Endodermal cell (in vitro differentiated cells): ENCODE results near the gene FHAD1. TPM values are rescaled to one million over a fixed set of nuclear protein-coding genes. Genes with fewer than 3 reads are reported as not detected.

Experiments
- DNase-seq: peaks from one replicate; pipeline ENCODE4 v3.0.0-alpha.2; 2017
- H3K27ac ChIP-seq: 2 replicates; pipeline ENCODE4 v1.5.1; 2013; ENCODE audit warnings: mild to moderate bottlenecking, low read depth, low read length, moderate library complexity
- H3K27me3 ChIP-seq: 2 replicates; pipeline ENCODE4 v1.6.1; 2013; ENCODE audit warnings: mild to moderate bottlenecking, low read length, moderate library complexity; ENCODE audit not compliant: insufficient read depth, control insufficient read depth, poor library complexity, severe bottlenecking
- H3K36me3 ChIP-seq: 2 replicates; pipeline ENCODE4 v1.7.0; 2013; ENCODE audit warnings: mild to moderate bottlenecking, low read length, moderate library complexity; ENCODE audit not compliant: control insufficient read depth, insufficient read depth
- H3K4me1 ChIP-seq: one replicate; pipeline ENCODE4 v1.7.0; 2013; ENCODE audit warnings: low read length; ENCODE audit not compliant: control insufficient read depth, insufficient read depth
- H3K4me3 ChIP-seq: 2 replicates; pipeline ENCODE4 v1.5.1; 2013; ENCODE audit warnings: mild to moderate bottlenecking, low read length, moderate library complexity
- H3K9ac ChIP-seq: 2 replicates; pipeline ENCODE4 v1.6.1; 2013; ENCODE audit warnings: mild to moderate bottlenecking, low read length, moderate library complexity; ENCODE audit not compliant: poor library complexity, severe bottlenecking; ENCODE audit errors: extremely low read depth
- H3K9me3 ChIP-seq: 2 replicates; pipeline ENCODE4 v1.6.1; 2013; ENCODE audit warnings: mild to moderate bottlenecking, low read length, moderate library complexity; ENCODE audit not compliant: control insufficient read depth
- H3K27ac Mint-ChIP-seq: 2 replicates; pipeline ENCODE4 v1.8.0; 2020; ENCODE audit warnings: mixed read lengths
- H3K27me3 Mint-ChIP-seq: 2 replicates; pipeline ENCODE4 v1.8.0; 2021; ENCODE audit warnings: mild to moderate bottlenecking, mixed read lengths; ENCODE audit not compliant: insufficient read depth
- H3K36me3 Mint-ChIP-seq: 2 replicates; pipeline ENCODE4 v1.8.0; 2020; ENCODE audit warnings: low read depth, mixed read lengths
- H3K4me1 Mint-ChIP-seq: 2 replicates; pipeline ENCODE4 v1.8.0; 2020; ENCODE audit warnings: mixed read lengths
- H3K4me3 Mint-ChIP-seq: 2 replicates; pipeline ENCODE4 v1.8.0; 2020; ENCODE audit warnings: mild to moderate bottlenecking, moderate library complexity, mixed read lengths
- H3K9me3 Mint-ChIP-seq: 2 replicates; pipeline ENCODE4 v1.8.0; 2020; ENCODE audit warnings: mild to moderate bottlenecking, mixed read lengths
- WGBS, 2 experiments: methylation state at CpG; one replicate each; pipeline versions ENCODE4 v1.1.5 to v1.1.7; 2013; ENCODE audit warnings: missing lambda C conversion rate in 2 of 2, mixed read lengths in 1 of 2; ENCODE audit not compliant: insufficient coverage in 1 of 2, insufficient read length in 1 of 2; 5-methylcytosine and 5-hydroxymethylcytosine counted together
- total RNA-seq, 2 donors: library from RNA; stranded (reverse); fragmentation: NEBNext Ultra II Directional in 1 of 2; extraction: Animal tissue kit (Norgen Biotek cat#: 25700) in 1 of 2; gene quantifications; 2 replicates in 1 of 2; 3 replicates in 1 of 2; pipeline ENCODE4 v1.2.1, GENCODE V29; 2021
- TF ChIP-seq, protein P1 (sequence below): fragments of 200-600 bp; sonication (generic); conservative IDR thresholded peaks from 2 replicates; pipeline ENCODE4 v1.5.0; 2021; ENCODE audit warnings: antibody characterized with exemption, mild to moderate bottlenecking

Gene FHAD1
- total RNA-seq, 2 donors from 2014 or later = 2.9 to 3.6 TPM

DNA sequence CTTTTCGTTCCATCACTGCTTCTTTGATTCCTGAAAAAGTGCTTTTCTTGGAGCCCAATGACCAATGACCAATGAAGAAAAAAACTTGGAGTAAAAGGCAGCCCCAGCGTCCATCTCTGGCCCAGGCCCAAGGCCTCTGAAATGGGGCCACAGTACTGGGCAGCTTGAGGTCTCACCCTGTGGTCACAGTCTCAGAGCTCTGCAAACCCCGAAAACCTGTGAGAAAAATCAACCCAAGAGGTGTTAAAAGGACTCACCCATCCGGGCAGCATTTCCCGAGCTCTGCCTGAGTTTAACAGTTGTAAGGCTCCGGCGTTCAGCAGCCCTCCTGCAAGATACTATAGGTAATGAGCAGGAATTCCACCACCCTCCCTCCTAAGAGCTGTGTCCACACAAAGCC is 160.6 kb downstream of the FHAD1 start:
- no peaks in the 10 kb centered on the region for H3K36me3 ChIP-seq
- 88 to 90% methylated on average over 4 to 7 of the region's 7 CpGs for WGBS, 2 experiments
- no peaks in the 10 kb centered on the region for H3K9me3 ChIP-seq
- Mint-ChIP-seq H3K4me1 (peaks cover 50% of the 10 kb centered on the region), H3K4me3 (no peak overlapping the region), H3K27me3 (peaks cover 6% of the 10 kb centered on the region), H3K27ac (no peak overlapping the region), H3K36me3 (no peaks in the 10 kb centered on the region), H3K9me3 (no peaks in the 10 kb centered on the region)
- H3K9ac ChIP-seq = no peak overlapping the region
- H3K27ac ChIP-seq = no peak overlapping the region
- peak; percentile 50 for DNase-seq
- TF ChIP-seq, protein P1, sequence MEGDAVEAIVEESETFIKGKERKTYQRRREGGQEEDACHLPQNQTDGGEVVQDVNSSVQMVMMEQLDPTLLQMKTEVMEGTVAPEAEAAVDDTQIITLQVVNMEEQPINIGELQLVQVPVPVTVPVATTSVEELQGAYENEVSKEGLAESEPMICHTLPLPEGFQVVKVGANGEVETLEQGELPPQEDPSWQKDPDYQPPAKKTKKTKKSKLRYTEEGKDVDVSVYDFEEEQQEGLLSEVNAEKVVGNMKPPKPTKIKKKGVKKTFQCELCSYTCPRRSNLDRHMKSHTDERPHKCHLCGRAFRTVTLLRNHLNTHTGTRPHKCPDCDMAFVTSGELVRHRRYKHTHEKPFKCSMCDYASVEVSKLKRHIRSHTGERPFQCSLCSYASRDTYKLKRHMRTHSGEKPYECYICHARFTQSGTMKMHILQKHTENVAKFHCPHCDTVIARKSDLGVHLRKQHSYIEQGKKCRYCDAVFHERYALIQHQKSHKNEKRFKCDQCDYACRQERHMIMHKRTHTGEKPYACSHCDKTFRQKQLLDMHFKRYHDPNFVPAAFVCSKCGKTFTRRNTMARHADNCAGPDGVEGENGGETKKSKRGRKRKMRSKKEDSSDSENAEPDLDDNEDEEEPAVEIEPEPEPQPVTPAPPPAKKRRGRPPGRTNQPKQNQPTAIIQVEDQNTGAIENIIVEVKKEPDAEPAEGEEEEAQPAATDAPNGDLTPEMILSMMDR = no peak
- no peak overlapping the region for H3K4me3 ChIP-seq
- peaks cover 23% of the 10 kb centered on the region for H3K4me1 ChIP-seq
- no peaks in the 10 kb centered on the region for H3K27me3 ChIP-seq

DNA sequence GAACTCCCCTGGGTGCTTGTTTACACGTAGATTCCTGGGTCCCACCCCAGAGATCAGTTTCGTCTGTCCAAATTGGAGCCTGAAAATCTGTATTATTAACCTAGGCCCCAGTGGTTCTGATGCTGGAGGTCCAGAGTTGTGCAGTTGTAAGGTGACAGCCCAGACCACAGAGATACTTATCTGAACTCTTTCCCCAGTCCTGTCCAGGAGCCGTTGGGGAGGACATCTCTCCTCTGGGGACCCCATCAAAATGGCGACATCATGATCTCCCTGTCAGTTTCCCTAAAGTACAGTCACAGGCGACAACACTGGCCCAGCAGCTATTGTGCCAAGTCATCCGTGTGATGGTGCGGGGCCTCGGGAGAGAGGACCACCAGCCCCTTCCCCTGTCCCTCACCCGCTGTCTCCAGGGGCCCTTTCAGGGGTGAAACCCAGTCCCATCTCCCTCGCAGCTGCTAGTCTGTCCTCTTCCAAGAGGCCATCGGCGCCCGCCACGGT is 161.9 kb downstream of the FHAD1 start:
- peaks cover 28% of the 10 kb centered on the region for H3K4me1 ChIP-seq
- TF ChIP-seq, protein P1 = no peak
- Mint-ChIP-seq H3K36me3 (peaks cover under 1% of the 10 kb centered on the region), H3K9me3 (no peaks in the 10 kb centered on the region), H3K27me3 (peaks cover 6% of the 10 kb centered on the region), H3K4me1 (peaks cover 54% of the 10 kb centered on the region), H3K4me3 (peak overlapping the region; percentile 76), H3K27ac (peak overlapping the region; percentile 94)
- WGBS, 2 experiments = 40 to 65% methylated on average over 7 to 14 of the region's 14 CpGs
- H3K27me3 ChIP-seq = no peaks in the 10 kb centered on the region
- H3K9me3 ChIP-seq = no peaks in the 10 kb centered on the region
- peak; percentile 46 for DNase-seq
- peak overlapping the region; percentile 90 for H3K4me3 ChIP-seq
- H3K27ac ChIP-seq = no peak overlapping the region
- peak overlapping the region; percentile 81 for H3K9ac ChIP-seq
- H3K36me3 ChIP-seq = peaks cover 7% of the 10 kb centered on the region

DNA sequence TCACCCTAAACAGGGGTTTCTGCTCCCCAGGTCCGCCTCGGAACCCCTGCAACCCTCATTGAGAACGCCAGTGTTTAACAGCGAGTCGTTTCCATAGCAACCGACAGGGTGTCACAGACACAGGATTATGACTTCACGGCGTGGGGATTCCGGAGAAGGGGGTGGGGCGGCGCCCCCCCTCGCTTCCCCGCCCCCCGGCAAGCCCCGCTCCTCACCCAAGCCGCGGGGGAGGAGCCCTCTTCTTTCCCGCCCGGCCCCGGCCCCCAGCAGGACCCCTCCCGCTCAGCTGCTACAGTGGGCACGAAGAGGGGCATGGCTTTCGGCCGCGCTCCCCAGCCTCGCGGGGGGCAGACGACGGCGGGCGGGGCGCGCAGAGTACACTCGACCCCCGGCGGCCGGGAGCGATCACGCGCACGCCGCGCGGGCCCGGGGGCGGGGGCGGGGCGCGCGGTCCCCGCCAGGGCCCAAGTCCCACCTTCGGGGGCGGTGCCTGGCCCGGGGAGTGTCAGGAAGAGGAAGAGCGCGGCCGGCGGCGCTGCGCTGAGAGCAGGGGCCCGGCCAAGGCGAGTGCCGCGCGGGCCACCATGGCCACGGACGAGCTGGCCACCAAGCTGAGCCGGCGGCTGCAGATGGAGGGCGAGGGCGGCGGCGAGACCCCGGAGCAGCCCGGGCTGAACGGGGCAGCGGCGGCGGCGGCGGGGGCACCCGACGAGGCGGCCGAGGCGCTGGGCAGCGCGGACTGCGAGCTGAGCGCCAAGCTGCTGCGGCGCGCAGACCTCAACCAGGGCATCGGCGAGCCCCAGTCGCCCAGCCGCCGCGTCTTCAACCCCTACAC is 162.6 kb downstream of the FHAD1 start, which contains the start of gene EFHD2:
Gene EFHD2, plus strand, starts transcription at position 501 of the 835 bp plus-strand sequence. Its CDS starts 84 bp downstream, at position 585.
- peaks cover 6% of the 10 kb centered on the region for H3K27me3 Mint-ChIP-seq
- Histone ChIP-seq H3K27ac (no peak within 1 kb of the TSS), H3K4me3 (peak within 1 kb of the TSS; percentile 90), H3K27me3 (no peaks in the 10 kb centered on the region), H3K9ac (peak within 1 kb of the TSS; percentile 81), H3K9me3 (no peaks in the 10 kb centered on the region), H3K36me3 (peaks cover 7% of the 10 kb centered on the region), H3K4me1 (peaks cover 28% of the 10 kb centered on the region)
- TF ChIP-seq, protein P1 = no peak
- peak within 1 kb of the TSS; percentile 76 for H3K4me3 Mint-ChIP-seq
- DNase-seq = peak; percentile 90
- H3K36me3 Mint-ChIP-seq = peaks cover 5% of the 10 kb centered on the region
- peak within 1 kb of the TSS; percentile 94 for H3K27ac Mint-ChIP-seq
- H3K9me3 Mint-ChIP-seq = no peaks in the 10 kb centered on the region
- H3K4me1 Mint-ChIP-seq = peaks cover 58% of the 10 kb centered on the region
- WGBS, 2 experiments = 0 to 1% methylated on average over 18 to 99 of the region's 99 CpGs
